Measurements from ENCODE around the gene LPAR1.
A peak's percentile ranks its signal among the peaks of the same experiment; 100 is the strongest.

The LPAR1 gene

DNA sequence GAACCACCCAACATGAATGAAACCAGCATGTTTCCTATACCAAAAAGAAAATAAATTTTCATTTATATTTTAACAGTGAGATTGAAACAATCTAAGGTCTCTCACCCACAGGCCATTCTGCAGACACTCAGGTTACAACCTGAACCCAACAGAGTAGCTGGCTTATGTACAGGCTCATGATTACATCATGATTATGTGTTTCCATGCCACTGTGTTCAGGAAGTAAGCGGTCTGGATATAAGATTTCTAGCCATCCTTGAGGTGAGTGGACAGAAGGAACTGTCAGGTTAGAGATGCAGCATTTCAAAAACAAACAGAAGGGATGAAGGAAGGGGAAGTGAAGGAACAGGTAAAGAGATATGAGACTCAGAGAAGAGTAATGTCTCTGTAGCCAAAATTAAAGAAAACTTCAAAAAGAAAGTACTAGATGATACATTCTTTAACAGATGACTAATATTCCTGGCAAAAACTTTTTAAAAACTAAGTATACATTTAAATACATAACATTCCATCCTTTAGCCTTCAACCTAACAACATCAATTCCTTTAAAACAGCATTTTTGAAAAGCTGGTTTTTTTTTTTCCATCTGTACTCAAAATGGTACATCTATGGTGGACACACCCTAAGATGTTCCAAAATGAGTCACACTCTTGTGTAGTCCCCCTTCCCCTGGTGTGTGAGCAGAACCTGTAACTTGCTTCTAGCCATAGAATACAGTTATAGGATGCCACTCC lies 119.8 kb downstream of the LPAR1 start:
- DNase-seq (ENCODE audit: low read depth) = no peak

- DNase-seq (ENCODE audit: low read depth) = no peak
Observed at GRCh38 chr9:110916403-110916802, 121.9 kb downstream of the LPAR1 start.

DNA sequence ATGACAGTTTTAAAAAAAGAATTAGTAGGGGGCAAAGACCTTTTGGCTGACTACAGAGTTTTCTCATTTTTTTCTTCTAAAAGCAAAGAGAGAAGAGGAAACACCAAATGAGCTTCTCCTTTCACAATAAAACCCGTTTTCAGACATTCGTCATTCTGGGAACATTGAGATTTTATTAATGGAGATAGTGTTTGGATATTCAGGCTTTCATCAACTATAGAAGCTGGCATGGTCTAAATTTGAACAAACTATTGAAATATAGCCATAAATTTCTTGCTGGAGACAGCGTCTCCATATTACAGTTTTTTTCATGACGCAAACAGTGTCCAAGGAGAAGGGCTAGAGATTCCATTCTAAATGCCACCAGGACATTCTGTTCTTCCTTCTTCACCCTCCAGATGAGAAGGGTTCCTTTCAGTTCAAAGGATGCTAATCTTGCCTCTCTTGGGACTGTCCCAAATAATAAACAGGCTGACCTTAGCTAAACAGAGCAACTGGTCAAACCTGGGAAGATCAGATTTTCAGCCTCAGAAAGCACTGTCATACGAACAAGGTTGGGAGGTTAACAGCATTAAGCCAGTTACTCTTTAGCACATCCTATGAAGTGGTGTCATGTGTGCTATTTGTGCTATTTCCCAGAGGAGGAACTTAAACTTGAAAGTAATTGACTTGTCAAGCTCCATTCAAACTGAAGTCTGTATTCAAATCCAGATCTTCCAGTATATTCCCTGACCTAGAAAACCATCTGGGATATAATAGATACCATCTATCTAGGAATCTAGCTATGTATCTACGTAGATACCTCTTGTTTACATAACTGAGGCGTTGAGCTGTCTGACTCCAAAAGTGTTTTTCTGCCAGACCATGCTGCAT lies 125.6 kb downstream of the LPAR1 start:
- no peak for DNase-seq (ENCODE audit: low read depth)

GRCh38 chr9:110911659-110912418 lies 126.4 kb downstream of the LPAR1 start:
- no peak for DNase-seq (ENCODE audit: low read depth)

DNA sequence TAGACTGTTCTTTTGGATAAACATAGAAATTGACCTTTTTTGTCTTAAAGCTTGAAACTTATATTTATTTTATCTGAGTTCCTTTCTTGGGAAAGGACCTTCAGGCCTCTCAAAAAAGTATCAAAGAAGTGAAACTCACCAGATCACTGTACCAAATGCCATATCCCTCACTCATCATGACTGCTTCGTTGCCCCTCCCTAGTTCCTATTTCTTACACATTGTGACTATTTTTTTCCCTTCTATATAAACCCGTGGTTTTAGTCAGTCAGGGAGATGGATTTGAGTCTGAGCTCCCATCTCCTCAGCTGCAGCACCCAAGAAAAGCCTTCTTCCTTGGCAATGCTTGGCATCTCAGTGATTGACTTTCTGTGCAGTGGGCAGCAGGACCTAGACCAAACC lies 129.4 kb downstream of the LPAR1 start:
- no peak for DNase-seq (ENCODE audit: low read depth)

GRCh38 chr9:110900917-110901316 lies 137.4 kb downstream of the LPAR1 start:
- no peak for DNase-seq (ENCODE audit: low read depth)

DNA sequence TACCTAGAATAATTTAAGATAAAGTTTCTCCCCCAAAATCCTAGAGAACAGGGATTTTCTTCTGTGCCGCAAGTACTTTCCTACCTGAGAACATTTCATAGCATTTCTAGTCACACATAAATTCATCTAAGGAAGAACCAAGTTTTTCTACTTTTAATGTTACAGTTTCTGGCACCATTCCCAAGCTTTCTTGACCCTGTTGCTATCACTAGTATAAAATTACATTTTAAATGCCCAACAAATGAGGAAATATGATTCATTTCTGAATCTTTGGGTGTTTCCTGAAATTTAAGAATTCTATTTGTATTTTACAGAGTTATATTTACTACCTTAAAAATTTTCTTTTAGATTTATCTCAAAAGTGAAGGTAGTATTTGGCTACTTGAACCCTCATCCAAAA lies 137.8 kb downstream of the LPAR1 start:
- no peak for DNase-seq (ENCODE audit: low read depth)

GRCh38 chr9:110898866-110899265 lies 139.4 kb downstream of the LPAR1 start:
- DNase-seq (ENCODE audit: low read depth) = no peak

- no peak for DNase-seq (ENCODE audit: low read depth)
Observed at GRCh38 chr9:110898358-110898757, 139.9 kb downstream of the LPAR1 start.

DNA sequence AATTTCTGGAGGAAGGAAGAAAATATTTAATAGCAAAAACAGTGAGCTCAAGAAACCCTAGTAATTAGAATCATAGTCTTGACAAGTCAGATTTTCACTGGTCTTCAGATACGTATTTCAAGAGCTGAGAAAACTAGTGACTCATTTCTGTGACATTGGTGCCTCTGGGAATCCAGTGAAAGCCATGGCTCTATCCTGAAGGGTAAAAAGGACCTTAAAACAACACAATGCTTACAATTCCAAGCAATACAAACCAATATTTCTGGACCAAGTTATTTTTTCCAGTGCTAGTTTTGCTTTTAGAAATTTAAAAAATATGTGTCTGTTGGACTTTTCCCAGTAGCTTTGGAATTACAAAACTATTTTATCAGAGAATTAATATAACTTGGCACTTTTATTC lies 140.3 kb downstream of the LPAR1 start:
- DNase-seq (ENCODE audit: low read depth) = no peak

- DNase-seq (ENCODE audit: low read depth) = no peak
Observed at GRCh38 chr9:110895147-110895905, 142.9 kb downstream of the LPAR1 start.

- DNase-seq (ENCODE audit: low read depth) = no peak
Observed at GRCh38 chr9:110894731-110895130, 143.5 kb downstream of the LPAR1 start.

GRCh38 chr9:110892689-110893088 lies 145.6 kb downstream of the LPAR1 start:
- no peak for DNase-seq (ENCODE audit: low read depth)

- no peak for DNase-seq (ENCODE audit: low read depth)
Observed at GRCh38 chr9:110891760-110892159, 146.5 kb downstream of the LPAR1 start.

DNA sequence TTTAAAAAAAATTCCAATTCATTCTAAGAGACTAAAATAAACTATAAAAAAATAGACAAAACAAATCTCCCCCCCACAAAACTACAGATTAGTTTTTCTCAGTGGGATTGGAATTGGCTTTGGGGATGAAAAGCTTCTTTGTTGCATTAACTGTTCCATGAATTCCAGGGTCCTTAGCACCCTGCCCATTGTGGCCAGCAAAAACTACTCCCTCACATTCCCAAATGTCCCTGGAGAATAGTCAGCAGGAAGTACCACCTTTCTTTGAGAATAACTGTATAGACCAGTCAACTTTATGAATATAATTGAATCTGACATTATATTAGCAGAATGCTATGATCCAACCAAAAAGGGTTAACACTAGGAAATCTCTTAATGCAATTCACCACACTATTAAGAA lies 147.9 kb downstream of the LPAR1 start:
- no peak for DNase-seq (ENCODE audit: low read depth)

DNA sequence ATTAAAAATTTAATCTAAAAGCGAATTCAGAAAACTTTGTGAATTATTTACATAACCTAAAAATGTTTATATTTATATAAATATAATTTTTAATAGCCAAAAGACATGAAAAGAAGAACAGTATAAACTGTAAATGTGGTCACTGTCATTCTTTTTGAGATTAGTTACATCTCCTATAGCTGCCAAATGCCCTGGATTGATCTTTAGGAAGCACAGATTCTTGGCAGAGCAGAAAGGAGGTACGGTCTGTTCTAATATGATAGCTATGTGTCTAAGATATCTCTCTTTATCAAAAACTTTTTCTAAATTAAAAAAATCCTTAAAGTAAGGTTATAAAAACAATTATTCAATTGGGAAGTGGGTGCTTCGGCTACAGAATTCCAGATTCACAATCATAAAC lies 151.0 kb downstream of the LPAR1 start:
- no peak for DNase-seq (ENCODE audit: low read depth)

GRCh38 chr9:110886832-110887231 lies 151.4 kb downstream of the LPAR1 start:
- no peak for DNase-seq (ENCODE audit: low read depth)

- DNase-seq (ENCODE audit: low read depth) = peak; percentile 61
Observed at GRCh38 chr9:110880189-110880588, 158.1 kb downstream of the LPAR1 start.

GRCh38 chr9:110877374-110877773 lies 160.9 kb downstream of the LPAR1 start:
- DNase-seq (ENCODE audit: low read depth) = no peak

- no peak for DNase-seq (ENCODE audit: low read depth)
Observed at GRCh38 chr9:110876929-110877328, 161.3 kb downstream of the LPAR1 start.

- DNase-seq (ENCODE audit: low read depth) = no peak
Observed at GRCh38 chr9:110874963-110875674, 163.2 kb downstream of the LPAR1 start.
